SW480 (cell line): ENCODE results near the gene MORN1.

Experiments
- DNase-seq: peaks from one replicate; pipeline ENCODE4 v3.0.0-alpha.2; 2016; ENCODE audit warnings: low spot score

MORN1 gene

GRCh38 chr1:2385606-2386280 is 5.6 kb downstream of the MORN1 start:
- no peak for DNase-seq

- DNase-seq, result no peak
These were observed 6.3 kb downstream of the MORN1 start for GRCh38 chr1:2384941-2385481.

- DNase-seq, result no peak
These were observed 7.1 kb downstream of the MORN1 start for GRCh38 chr1:2384130-2384860.

GRCh38 chr1:2383576-2383975 is 7.8 kb downstream of the MORN1 start:
- no peak for DNase-seq

GRCh38 chr1:2382621-2383361 is 8.6 kb downstream of the MORN1 start:
- DNase-seq, result peak; percentile 35

GRCh38 chr1:2381741-2382620 is 9.4 kb downstream of the MORN1 start:
- peak; percentile 62 for DNase-seq

- no peak for DNase-seq
These were observed 10.3 kb downstream of the MORN1 start for GRCh38 chr1:2380816-2381591.

GRCh38 chr1:2379733-2380404 is 11.5 kb downstream of the MORN1 start:
- no peak for DNase-seq

GRCh38 chr1:2378956-2379732 is 12.2 kb downstream of the MORN1 start:
- no peak for DNase-seq

GRCh38 chr1:2378441-2378851 is 12.9 kb downstream of the MORN1 start:
- no peak for DNase-seq

- no peak for DNase-seq
These were observed 13.5 kb downstream of the MORN1 start for GRCh38 chr1:2377751-2378440.

GRCh38 chr1:2376931-2377672 is 14.3 kb downstream of the MORN1 start:
- DNase-seq, result no peak

GRCh38 chr1:2376261-2376741 is 15.1 kb downstream of the MORN1 start:
- DNase-seq, result no peak

GRCh38 chr1:2375923-2376260 is 15.5 kb downstream of the MORN1 start:
- DNase-seq, result no peak

- no peak for DNase-seq
These were observed 16.0 kb downstream of the MORN1 start for GRCh38 chr1:2375246-2375922.

- DNase-seq, result no peak
These were observed 16.9 kb downstream of the MORN1 start for GRCh38 chr1:2374252-2375155.
